MCF 10A (cell line): ENCODE measurements around the gene ZNF444. TPM values are rescaled to one million over a fixed set of nuclear protein-coding genes. Genes with fewer than 3 reads are reported as not detected.

Experiments used
- BruUV-seq: library from RNA; stranded (reverse); fragments of 400-500 nt; replicated peaks from 2 replicates; lab custom pipeline; 2021; lab: Mats Ljungman, UMichigan
- CTCF ChIA-PET: fragments of 300-600 bp; sonication (Branson Sonifier 250); formaldehyde crosslinking; extraction: SDS; loops from one replicate; lab custom pipeline; 2021; ENCODE audit warnings: antibody characterized with exemption, inconsistent platforms; lab: Yijun Ruan, JAX
- POLR2A ChIA-PET: fragments of 300-600, 350-650 bp; sonication (Branson Sonifier 250); formaldehyde crosslinking; extraction: SDS; loops from one replicate; lab custom pipeline; 2020; ENCODE audit warnings: antibody characterized with exemption, inconsistent platforms; lab: Yijun Ruan, JAX
- DNase-seq: peaks from one replicate; pipeline ENCODE4 v3.0.0-alpha.2; 2018; ENCODE audit not compliant: unreplicated experiment
- H3K27ac Mint-ChIP-seq: one replicate; pipeline ENCODE4 v1.8.0; 2022; ENCODE audit warnings: mild to moderate bottlenecking, low read depth, mixed read lengths; ENCODE audit not compliant: unreplicated experiment
- H3K27me3 Mint-ChIP-seq: one replicate; pipeline ENCODE4 v1.8.0; 2022; ENCODE audit warnings: mixed read lengths; ENCODE audit not compliant: insufficient read depth, unreplicated experiment
- H3K36me3 Mint-ChIP-seq: one replicate; pipeline ENCODE4 v1.8.0; 2022; ENCODE audit warnings: mild to moderate bottlenecking, moderate library complexity, mixed read lengths; ENCODE audit not compliant: insufficient read depth, unreplicated experiment
- H3K4me1 Mint-ChIP-seq: one replicate; pipeline ENCODE4 v1.8.0; 2022; ENCODE audit warnings: mixed read lengths; ENCODE audit not compliant: insufficient read depth, unreplicated experiment
- H3K4me3 Mint-ChIP-seq: one replicate; pipeline ENCODE4 v1.8.0; 2022; ENCODE audit warnings: mild to moderate bottlenecking, moderate library complexity, mixed read lengths; ENCODE audit not compliant: unreplicated experiment
- H3K9me3 Mint-ChIP-seq: one replicate; pipeline ENCODE4 v1.8.0; 2022; ENCODE audit warnings: mixed read lengths; ENCODE audit not compliant: unreplicated experiment
- CTCF ChIP-seq: fragments of 200-600 bp; IDR thresholded peaks from one replicate; pipeline ENCODE4 v1.8.0; 2022; ENCODE audit warnings: antibody characterized with exemption, mild to moderate bottlenecking; ENCODE audit not compliant: unreplicated experiment
- intact Hi-C: fragments of 100-400 bp; cut with micrococcal nuclease; formaldehyde crosslinking; loops from 2 replicates; pipeline ENCODE4 v1.14.1; 2022
- total RNA-seq: library from RNA; stranded (reverse); gene quantifications from 2 replicates; pipeline ENCODE4 v1.2.3, GENCODE V29; 2022

The ZNF444 gene
- total RNA-seq, 1 experiment from 2014 or later, result 26.6 TPM

GRCh38 chr19:56137405-56137804 is 3.7 kb upstream of the ZNF444 start:
- H3K27ac Mint-ChIP-seq, result peak overlapping the region; percentile 7
- H3K4me1 Mint-ChIP-seq, result peaks cover 36% of the 10 kb centered on the region
- H3K36me3 Mint-ChIP-seq, result no peaks in the 10 kb centered on the region
- BruUV-seq, result no TSS peak
- H3K9me3 Mint-ChIP-seq, result no peaks in the 10 kb centered on the region
- intact Hi-C loops, result no loop called here
- POLR2A ChIA-PET, result interaction anchor here (1.1 to 1.4 kb wide), 2 partner anchors 15 to 46 kb away, joined by 3 read pairs; no protein-coding TSS in a partner anchor
- no peak for DNase-seq
- CTCF ChIA-PET, result interaction anchor here (0.6 to 2.5 kb wide), 5 partner anchors 32 to 163 kb away, joined by 3 to 7 read pairs (median 5); no protein-coding TSS in a partner anchor
- no peak for TF ChIP-seq CTCF
- no peak overlapping the region for H3K4me3 Mint-ChIP-seq
- H3K27me3 Mint-ChIP-seq, result no peaks in the 10 kb centered on the region

- H3K27me3 Mint-ChIP-seq, result no peaks in the 10 kb centered on the region
- BruUV-seq, result no TSS peak
These were observed 3.0 kb upstream of the ZNF444 start for GRCh38 chr19:56138069-56138468.

GRCh38 chr19:56139847-56140582 is 1.1 kb upstream of the ZNF444 start:
- TSS peak; percentile 76 for BruUV-seq
- H3K4me1 Mint-ChIP-seq, result peaks cover 36% of the 10 kb centered on the region
- ChIA-PET POLR2A (interaction anchor here (1.0 to 2.0 kb wide), 6 partner anchors 8 to 113 kb away, joined by 3 to 10 read pairs (median 7); partner anchors contain the start of gene ZNF787), CTCF (interaction anchor here (2.5 kb wide), 1 partner anchor 64 kb away, joined by 7 read pairs; no protein-coding TSS in a partner anchor)
- DNase-seq, result no peak
- intact Hi-C loops, result loop anchor here (1.0 to 5.0 kb wide), 5 partner anchors 19 to 1678 kb away; partner anchors contain the start of genes LENG9 and ZNF787
- peak overlapping the region; percentile 83 for H3K4me3 Mint-ChIP-seq
- H3K27ac Mint-ChIP-seq, result peak overlapping the region; percentile 86
- no peak for TF ChIP-seq CTCF
- no peaks in the 10 kb centered on the region for H3K27me3 Mint-ChIP-seq
- H3K9me3 Mint-ChIP-seq, result no peaks in the 10 kb centered on the region
- no peaks in the 10 kb centered on the region for H3K36me3 Mint-ChIP-seq

More at GRCh38 chr19:56138069-56138468, 3.0 kb upstream of the ZNF444 start:
- CTCF ChIA-PET, result interaction anchor here (0.7 to 2.5 kb wide), 4 partner anchors 36 to 269 kb away, joined by 4 to 7 read pairs (median 5); no protein-coding TSS in a partner anchor
- no peak for TF ChIP-seq CTCF
- POLR2A ChIA-PET, result interaction anchor here (0.6 to 1.4 kb wide), 4 partner anchors 16 to 1487 kb away, joined by 3 read pairs; partner anchors contain the start of gene ZSCAN5A
- intact Hi-C loops, result no loop called here
- Mint-ChIP-seq H3K36me3 (no peaks in the 10 kb centered on the region), H3K9me3 (no peaks in the 10 kb centered on the region), H3K4me3 (peak overlapping the region; percentile 49), H3K4me1 (peaks cover 36% of the 10 kb centered on the region), H3K27ac (peak overlapping the region; percentile 7)
- peak; percentile 45 for DNase-seq

- peak overlapping the region; percentile 86 for H3K27ac Mint-ChIP-seq
- H3K36me3 Mint-ChIP-seq, result no peaks in the 10 kb centered on the region
- H3K4me1 Mint-ChIP-seq, result peaks cover 36% of the 10 kb centered on the region
- DNase-seq, result no peak
- H3K9me3 Mint-ChIP-seq, result no peaks in the 10 kb centered on the region
- ChIA-PET POLR2A (interaction anchor here (1.1 to 2.0 kb wide), 6 partner anchors 21 to 487 kb away, joined by 4 to 10 read pairs (median 6); partner anchors contain the start of genes U2AF2, ZNF787 and ZSCAN5A), CTCF (no interaction called here)
- no TSS peak for BruUV-seq
- H3K4me3 Mint-ChIP-seq, result peak overlapping the region; percentile 83
- no peak for TF ChIP-seq CTCF
- no peaks in the 10 kb centered on the region for H3K27me3 Mint-ChIP-seq
- intact Hi-C loops, result loop anchor here (2.0 to 5.0 kb wide), 3 partner anchors 29 to 1679 kb away; partner anchors contain the start of gene LENG9
These were observed 418 bp downstream of the ZNF444 start for GRCh38 chr19:56141417-56141993.
